ENCODE results near the gene THRAP3.

Gene THRAP3

GRCh38 chr1:36199934-36200741 lies 24.1 kb upstream of the THRAP3 start:
- TF ChIP-seq CTCF (IDR thresholded peaks at IDR 0.05; ENCODE audit: low read depth, low read length): no peak

GRCh38 chr1:36203027-36203553 lies 21.2 kb upstream of the THRAP3 start:
- TF ChIP-seq CTCF (IDR thresholded peaks at IDR 0.05; ENCODE audit: low read depth, low read length): no peak
- H3K4me3 ChIP-seq (ENCODE audit: low read depth, low read length): no peak overlapping the region

More at GRCh38 chr1:36199934-36200741, 24.1 kb upstream of the THRAP3 start:
- H3K4me3 ChIP-seq (ENCODE audit: low read depth, low read length): no peak overlapping the region

GRCh38 chr1:36203554-36204346 lies 20.5 kb upstream of the THRAP3 start:
- no peak for TF ChIP-seq CTCF (IDR thresholded peaks at IDR 0.05; ENCODE audit: low read depth, low read length)

GRCh38 chr1:36204347-36204909 lies 19.8 kb upstream of the THRAP3 start:
- no peak for TF ChIP-seq CTCF (IDR thresholded peaks at IDR 0.05; ENCODE audit: low read depth, low read length)

More at GRCh38 chr1:36203554-36204346, 20.5 kb upstream of the THRAP3 start:
- no peak overlapping the region for H3K4me3 ChIP-seq (ENCODE audit: low read depth, low read length)

GRCh38 chr1:36206323-36206858 lies 17.9 kb upstream of the THRAP3 start:
- no peak for TF ChIP-seq CTCF (IDR thresholded peaks at IDR 0.05; ENCODE audit: low read depth, low read length)
- H3K4me3 ChIP-seq (ENCODE audit: low read depth, low read length): no peak overlapping the region

More at GRCh38 chr1:36204347-36204909, 19.8 kb upstream of the THRAP3 start:
- H3K4me3 ChIP-seq (ENCODE audit: low read depth, low read length): no peak overlapping the region

GRCh38 chr1:36207339-36207738 lies 16.9 kb upstream of the THRAP3 start:
- H3K4me3 ChIP-seq (ENCODE audit: low read depth, low read length): no peak overlapping the region
- no peak for TF ChIP-seq CTCF (IDR thresholded peaks at IDR 0.05; ENCODE audit: low read depth, low read length)

Data from WI38 (cell line).